DOHH2 (cell line): ENCODE data around the gene TXNDC2.

Experiments used
- EZH2phosphoT487 ChIP-seq: fragments of 200-600 bp; sonication (generic); IDR thresholded peaks from 2 replicates; pipeline ENCODE4 v1.6.1; 2017; ENCODE audit warnings: borderline replicate concordance, mild to moderate bottlenecking, antibody characterized with exemption, low read length, moderate library complexity, mixed read lengths
- TF ChIP-seq, protein P1 (sequence below): fragments of 200-600 bp; sonication (generic); IDR thresholded peaks from one replicate; pipeline ENCODE4 v1.5.1; 2014; ENCODE audit warnings: antibody characterized with exemption, mild to moderate bottlenecking, low read depth, low read length; ENCODE audit not compliant: poor library complexity, severe bottlenecking

DNA sequence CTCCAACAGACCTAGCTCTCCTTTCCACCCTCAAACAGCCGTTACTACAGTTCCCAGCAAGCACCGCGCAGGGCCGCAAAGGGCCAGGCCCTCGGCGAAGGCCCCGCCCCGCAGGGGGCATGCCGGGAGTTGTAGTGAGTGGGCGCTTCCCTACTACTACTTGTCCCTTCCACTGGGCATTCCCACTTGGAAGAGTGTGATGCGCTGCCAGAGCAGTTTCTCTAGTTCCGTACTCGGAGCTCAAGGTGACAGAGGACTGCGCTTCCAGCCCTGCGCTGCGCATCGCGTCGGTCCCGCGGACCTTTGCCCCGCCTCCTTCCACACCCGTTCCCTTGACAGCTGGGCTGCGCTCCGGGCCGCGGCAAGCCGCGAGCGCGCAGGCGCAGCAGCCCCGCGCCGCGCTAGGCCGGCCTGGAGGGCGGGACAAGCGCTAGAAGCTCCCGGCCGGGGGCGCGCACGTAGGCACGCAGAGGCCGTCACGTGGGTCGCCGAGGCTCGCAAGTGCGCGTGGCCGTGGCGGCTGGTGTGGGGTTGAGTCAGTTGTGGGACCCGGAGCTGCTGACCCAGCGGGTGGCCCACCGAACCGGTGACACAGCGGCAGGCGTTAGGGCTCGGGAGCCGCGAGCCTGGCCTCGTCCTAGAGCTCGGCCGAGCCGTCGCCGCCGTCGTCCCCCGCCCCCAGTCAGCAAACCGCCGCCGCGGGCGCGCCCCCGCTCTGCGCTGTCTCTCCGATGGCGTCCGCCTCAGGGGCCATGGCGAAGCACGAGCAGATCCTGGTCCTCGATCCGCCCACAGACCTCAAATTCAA is 28.0 kb downstream of the TXNDC2 start, which contains the start of gene VAPA:
- TF ChIP-seq, protein P1, sequence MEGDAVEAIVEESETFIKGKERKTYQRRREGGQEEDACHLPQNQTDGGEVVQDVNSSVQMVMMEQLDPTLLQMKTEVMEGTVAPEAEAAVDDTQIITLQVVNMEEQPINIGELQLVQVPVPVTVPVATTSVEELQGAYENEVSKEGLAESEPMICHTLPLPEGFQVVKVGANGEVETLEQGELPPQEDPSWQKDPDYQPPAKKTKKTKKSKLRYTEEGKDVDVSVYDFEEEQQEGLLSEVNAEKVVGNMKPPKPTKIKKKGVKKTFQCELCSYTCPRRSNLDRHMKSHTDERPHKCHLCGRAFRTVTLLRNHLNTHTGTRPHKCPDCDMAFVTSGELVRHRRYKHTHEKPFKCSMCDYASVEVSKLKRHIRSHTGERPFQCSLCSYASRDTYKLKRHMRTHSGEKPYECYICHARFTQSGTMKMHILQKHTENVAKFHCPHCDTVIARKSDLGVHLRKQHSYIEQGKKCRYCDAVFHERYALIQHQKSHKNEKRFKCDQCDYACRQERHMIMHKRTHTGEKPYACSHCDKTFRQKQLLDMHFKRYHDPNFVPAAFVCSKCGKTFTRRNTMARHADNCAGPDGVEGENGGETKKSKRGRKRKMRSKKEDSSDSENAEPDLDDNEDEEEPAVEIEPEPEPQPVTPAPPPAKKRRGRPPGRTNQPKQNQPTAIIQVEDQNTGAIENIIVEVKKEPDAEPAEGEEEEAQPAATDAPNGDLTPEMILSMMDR, result no peak
- TF ChIP-seq EZH2phosphoT487, result no peak
